NCI-H1092 (cell line): ENCODE data around the gene PLSCR3.

Experiments
- DNase-seq: peaks from one replicate; lab custom pipeline; 2025; lab: John Stamatoyannopoulos, UW

Gene PLSCR3

DNA sequence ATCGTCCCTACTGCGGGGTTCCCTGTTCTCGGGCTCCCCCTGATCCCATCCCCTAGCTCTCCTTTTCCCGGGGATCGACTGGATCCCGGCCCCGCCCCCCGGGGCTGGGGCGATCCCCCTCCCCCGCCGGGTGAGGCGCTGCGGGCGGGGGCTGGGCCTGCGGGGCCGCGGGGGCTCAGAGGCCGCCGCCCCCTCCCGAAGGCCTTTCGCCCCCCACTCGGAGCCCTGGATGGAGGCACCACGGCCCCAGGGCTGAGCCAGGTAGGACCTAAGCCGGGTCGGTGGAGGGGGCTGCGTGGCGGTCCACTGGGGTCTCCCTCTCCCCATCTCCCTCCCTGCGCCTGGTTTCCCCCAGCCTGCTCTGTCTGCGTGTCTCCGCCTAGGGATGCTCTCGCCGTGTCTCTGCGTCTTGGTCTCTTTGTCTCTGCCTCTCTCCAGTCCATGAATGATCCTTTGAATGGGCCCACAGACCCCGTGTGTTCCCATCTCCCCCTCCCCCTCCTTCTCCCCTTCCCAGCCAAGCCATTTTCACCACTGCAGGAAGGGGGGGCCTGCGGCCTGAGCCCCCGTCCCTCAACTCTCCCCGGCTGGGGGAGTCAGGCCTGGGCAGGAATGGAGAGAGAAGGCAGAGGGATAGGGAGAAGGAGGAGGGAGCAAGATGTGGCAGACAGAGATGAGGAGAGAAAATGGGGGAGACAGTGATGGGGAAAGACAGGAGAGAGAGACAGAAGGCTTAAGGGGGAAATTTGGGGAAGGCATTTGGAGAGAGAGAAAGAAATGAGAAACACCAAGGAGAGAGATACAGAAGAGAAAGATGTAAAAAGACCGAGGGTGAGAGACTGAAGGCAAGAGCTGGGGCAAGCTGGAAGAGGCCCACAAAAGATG, 11.3 kb upstream of the PLSCR3 start:
- no peak for DNase-seq

DNA sequence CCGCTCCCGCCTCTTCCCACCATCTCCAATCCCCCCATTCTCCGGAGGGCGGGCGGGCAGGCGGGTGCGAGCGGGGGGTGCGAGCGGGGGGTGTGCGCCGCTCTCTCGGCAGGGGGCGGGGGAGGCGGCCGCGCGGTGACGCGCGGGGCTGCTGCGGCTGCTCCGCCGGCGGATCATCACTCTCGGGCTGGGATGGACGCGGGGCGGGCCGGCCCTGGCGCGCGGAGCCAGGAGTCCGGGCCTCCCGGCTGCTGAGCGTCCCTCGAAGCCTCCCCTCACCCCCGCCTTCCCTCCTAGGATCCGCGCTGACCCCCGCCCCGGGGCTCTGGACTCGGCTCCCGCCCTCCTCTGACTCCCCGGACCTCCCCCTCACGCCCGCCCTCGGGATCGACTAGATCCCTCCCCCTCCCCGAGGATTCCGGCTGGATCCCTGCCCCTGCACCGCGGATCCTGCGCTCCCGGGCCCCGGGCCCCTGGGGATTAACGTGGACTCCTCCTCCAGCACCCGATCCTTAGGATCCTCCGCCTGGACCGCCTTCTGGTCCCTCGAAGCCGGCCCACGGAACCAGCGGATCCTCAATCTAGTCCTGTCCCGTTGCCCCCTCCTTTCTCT, 10.5 kb upstream of the PLSCR3 start:
- DNase-seq, result peak; percentile 51

DNA sequence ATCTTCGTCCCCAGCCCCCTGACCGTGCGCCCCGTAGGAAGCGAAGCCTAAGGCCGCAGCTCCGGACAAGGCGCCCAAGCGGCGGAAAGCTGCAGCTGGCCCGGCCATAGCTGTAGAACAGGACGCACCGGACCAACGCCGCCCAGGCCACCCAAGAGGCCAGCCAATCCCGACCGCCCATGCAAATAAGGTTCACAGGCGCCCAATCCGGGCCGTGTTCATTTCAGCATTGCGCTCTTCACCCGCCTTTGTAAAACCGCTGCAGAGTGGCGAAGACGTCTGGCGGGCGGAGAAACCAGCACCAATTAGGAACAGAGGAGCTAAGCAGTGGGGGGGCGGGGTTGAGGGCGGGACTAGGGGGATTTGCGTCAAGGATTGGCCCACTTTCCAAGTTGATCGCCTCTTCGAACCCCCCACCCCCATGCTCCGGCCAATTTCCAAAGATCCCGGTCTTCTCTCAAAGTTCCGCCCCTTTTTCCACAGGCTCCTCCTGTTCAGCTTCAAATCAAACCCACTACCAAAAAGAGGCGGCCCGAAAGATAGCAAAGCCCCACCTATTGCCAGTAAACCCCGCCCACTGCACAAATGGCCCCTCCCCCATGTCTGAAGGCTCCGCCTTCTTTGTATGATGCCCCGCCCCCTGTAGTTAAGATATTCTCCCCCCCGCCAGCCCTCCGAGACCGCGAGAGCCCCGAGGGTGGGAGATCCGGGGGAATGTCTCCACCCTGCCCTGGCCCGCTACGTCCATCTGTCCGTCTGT, 9.8 kb upstream of the PLSCR3 start, which contains the start of gene TMEM256:
TSS of gene TMEM256 (minus strand) at position 121 of the 760 bp plus-strand sequence. CDS start at position 108, 13 bp downstream.
- peak; percentile 95 for DNase-seq

DNA sequence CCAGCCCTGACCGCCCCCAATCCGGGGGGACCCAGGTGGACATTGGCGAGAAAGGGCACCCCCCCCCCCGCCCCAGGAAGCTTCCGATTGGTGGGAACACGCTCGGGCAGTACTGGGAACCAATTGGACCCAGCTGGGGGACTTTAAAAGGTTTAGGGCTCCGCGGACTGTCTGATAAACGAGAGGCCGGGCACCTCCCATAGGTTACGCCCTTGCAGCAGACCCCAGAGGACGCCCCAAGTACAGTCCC, 9.3 kb upstream of the PLSCR3 start:
- peak; percentile 49 for DNase-seq

DNA sequence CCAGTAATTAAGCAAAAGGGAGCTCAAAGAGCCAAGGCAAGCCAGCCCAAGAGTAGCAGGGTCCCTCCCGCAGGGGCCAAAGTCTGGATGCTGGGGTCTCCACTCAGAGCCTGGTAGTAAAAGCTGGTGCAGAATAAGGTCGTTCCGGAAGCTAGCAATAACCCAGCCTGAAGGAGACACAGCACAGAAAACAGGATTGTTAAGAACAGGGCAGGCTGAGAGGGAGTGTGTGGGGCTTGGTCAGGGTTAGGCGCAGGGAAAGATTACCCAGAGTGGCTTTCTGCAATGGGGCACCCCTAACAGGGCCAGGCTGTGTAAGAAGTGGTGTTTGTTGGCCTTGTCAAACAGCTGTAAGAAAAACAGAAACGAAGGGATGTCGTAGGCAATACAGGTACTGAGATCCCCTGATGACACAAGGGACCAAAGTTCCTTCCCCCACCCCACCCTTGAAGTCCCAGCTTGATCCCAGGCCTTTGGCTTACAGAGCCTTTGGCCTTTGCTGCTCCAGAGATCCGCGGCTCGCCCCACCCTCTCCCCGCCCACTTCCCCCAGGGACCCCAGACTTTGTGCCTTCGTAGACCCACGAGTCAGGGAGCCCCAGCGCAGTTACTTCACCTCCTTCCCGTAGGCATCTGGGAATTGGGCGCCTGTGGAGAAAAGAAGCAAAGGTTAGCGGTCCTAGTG, 8.9 kb upstream of the PLSCR3 start:
- no peak for DNase-seq

DNA sequence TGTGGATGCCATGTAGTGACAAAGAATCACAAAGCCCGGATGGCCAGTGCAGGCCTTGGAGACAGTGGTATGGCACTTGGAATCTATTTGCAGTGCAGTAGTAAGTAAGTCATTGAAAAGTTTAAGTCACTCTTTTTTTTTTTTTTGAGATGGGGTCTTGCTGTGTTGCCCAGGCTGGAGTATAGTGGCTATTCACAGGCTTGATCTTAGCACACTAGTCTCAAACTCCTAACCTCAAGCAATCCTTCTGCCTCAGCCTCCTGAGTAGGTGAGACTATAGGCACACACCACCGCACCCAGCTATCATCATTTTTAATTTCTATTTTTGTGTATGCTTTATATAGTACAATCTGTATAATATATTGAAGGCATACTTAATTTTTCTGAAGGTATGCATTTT, 4.3 kb upstream of the PLSCR3 start:
- no peak for DNase-seq

- no peak for DNase-seq
Observed at GRCh38 chr17:7396147-7396546, 1.8 kb upstream of the PLSCR3 start.

GRCh38 chr17:7393613-7394451, 493 bp downstream of the PLSCR3 start:
- DNase-seq, result no peak

GRCh38 chr17:7392696-7393612, 1.4 kb downstream of the PLSCR3 start:
- no peak for DNase-seq

- DNase-seq, result no peak
Observed at GRCh38 chr17:7391307-7391706, 3.0 kb downstream of the PLSCR3 start.

DNA sequence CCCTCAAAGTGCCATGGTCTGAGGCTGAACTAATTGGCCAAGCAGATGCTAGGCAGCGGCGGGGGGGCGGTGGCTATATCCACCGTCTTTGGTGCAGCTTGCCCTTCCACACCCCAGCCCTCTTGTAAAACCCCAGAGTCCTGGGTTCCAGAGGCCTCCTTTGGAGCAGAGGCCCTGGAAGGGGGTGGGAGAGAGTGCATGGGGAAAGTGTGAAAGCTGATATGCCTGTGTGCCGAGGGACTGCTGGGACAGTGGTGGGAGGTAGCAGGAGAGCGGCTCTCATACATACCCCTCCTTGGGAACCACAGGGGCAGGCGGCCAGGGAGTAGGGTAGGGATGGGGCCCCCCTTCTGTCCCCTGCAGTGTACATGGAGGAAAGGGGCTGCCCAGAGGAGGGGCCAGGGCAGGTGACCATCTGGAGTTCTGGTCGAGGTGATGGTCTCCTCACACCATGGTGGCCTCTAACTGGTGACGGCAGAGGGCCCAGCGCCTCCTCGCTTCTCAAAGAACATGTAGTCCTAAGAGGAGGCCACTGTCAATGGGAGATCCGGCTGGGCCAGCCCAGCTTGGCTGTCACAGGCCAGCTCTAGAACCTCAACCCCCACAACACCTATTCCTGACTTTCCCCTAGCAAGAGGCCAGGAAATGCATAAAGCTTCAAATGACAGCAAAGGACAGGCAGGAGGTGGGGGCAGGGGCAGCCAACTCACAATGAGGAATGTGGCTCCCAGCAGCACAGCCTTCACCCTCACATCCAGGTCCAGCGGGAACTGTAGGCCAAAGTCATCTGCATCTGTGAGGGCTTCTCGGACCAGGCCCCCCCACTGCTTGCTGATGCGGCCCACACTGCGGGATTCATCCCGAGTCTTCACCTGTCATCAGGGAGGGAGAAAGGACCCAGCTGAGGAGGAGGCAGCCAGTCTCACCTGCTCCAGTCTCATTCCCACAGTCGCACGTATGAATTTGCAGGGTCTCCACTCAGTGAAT, 4.1 kb downstream of the PLSCR3 start:
- DNase-seq, result no peak

- DNase-seq, result no peak
Observed at GRCh38 chr17:7388856-7389255, 5.5 kb downstream of the PLSCR3 start.

- no peak for DNase-seq
Observed at GRCh38 chr17:7384489-7385081, 9.7 kb downstream of the PLSCR3 start.

- DNase-seq, result peak; percentile 44
Observed at GRCh38 chr17:7383742-7384488, 10.4 kb downstream of the PLSCR3 start.

DNA sequence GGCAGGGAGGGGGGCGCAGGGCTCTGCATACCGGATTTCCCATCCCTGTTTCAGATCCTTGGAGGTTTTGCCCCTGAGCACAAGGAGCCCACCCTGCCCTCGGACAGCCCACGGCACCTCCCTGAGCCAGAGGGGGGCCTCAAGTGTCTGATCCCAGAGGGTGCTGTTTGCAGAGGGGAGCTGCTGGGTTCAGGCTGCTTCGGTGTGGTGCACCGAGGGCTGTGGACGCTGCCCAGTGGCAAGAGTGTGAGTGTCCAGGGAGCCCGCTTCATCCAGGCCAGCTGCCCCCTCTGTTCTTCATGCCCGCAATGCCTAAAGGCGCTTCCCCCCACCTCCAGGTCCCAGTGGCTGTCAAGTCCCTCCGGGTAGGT, 11.0 kb downstream of the PLSCR3 start:
- no peak for DNase-seq

DNA sequence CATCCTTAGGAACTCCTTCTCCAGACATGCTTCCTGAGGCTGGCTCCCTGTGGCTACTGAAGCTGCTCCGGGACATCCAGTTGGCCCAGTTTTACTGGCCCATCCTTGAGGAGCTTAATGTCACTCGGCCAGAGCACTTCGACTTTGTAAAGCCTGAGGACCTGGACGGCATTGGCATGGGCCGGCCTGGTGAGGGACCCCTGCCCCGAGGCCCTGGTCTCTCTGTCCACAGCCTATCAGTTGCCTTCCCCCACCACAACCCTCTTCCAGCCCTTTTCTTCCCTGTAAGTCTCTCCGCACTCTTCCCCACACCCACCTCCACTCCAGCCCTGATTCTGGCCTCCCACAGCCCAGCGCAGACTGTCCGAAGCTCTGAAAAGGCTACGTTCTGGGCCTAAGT, 11.4 kb downstream of the PLSCR3 start:
- no peak for DNase-seq

- no peak for DNase-seq
Observed at GRCh38 chr17:7380855-7381683, 13.3 kb downstream of the PLSCR3 start, which contains the start of gene TNK1. TSS of gene TNK1 (plus strand) at chr17:7381089. CDS start at chr17:7382927, 1,838 bp downstream.
